Stimulated activated CD4-positive, alpha-beta T cell treated with anti-CD3 and anti-CD28 coated beads, Interleukin-2, amount 100 ng/mL, for 24 hours (primary cell): ENCODE results near the gene FAM53A.
"Not testable (repeated sequence)": the region's sequence is repeated elsewhere in the genome, so short reads cannot be mapped to it uniquely, and the experiment has no call there.

ENCODE experiments used
- DNase-seq, 2 donors: peaks; one replicate each; pipeline ENCODE4 v3.0.0-alpha.2; 2020

FAM53A gene

GRCh38 chr4:1658146-1658545 is 26.0 kb downstream of the FAM53A start:
- no peak for DNase-seq

- DNase-seq = no peak
Observed at GRCh38 chr4:1656986-1657385, 27.1 kb downstream of the FAM53A start.

- DNase-seq = no peak
Observed at GRCh38 chr4:1656132-1656531, 28.0 kb downstream of the FAM53A start.

GRCh38 chr4:1655676-1656075 is 28.4 kb downstream of the FAM53A start:
- DNase-seq = no peak

- DNase-seq = no peak
Observed at GRCh38 chr4:1655081-1655480, 29.0 kb downstream of the FAM53A start.

GRCh38 chr4:1654216-1654955 is 29.7 kb downstream of the FAM53A start:
- DNase-seq = no peak

- no peak for DNase-seq
Observed at GRCh38 chr4:1653776-1654175, 30.3 kb downstream of the FAM53A start.

GRCh38 chr4:1652088-1652487 is 32.0 kb downstream of the FAM53A start:
- no peak for DNase-seq

GRCh38 chr4:1651609-1652008 is 32.5 kb downstream of the FAM53A start:
- no peak for DNase-seq

- DNase-seq = no peak
Observed at GRCh38 chr4:1648962-1649361, 35.2 kb downstream of the FAM53A start.

- no peak for DNase-seq
Observed at GRCh38 chr4:1647432-1647831, 36.7 kb downstream of the FAM53A start.

- DNase-seq = no peak
Observed at GRCh38 chr4:1646690-1647089, 37.4 kb downstream of the FAM53A start.

- no peak for DNase-seq
Observed at GRCh38 chr4:1644891-1645657, 39.0 kb downstream of the FAM53A start.

GRCh38 chr4:1643971-1644735 is 40.0 kb downstream of the FAM53A start:
- no peak for DNase-seq

- DNase-seq = no peak
Observed at GRCh38 chr4:1642196-1642951, 41.7 kb downstream of the FAM53A start.

GRCh38 chr4:1641671-1642070 is 42.4 kb downstream of the FAM53A start:
- no peak for DNase-seq

- not testable (repeated sequence) for DNase-seq
Observed at GRCh38 chr4:1640716-1641503, 43.2 kb downstream of the FAM53A start.

- DNase-seq = no peak
Observed at GRCh38 chr4:1640190-1640589, 43.9 kb downstream of the FAM53A start.

- no peak for DNase-seq
Observed at GRCh38 chr4:1639299-1639868, 44.7 kb downstream of the FAM53A start.

- DNase-seq = no peak
Observed at GRCh38 chr4:1638873-1639272, 45.2 kb downstream of the FAM53A start.

GRCh38 chr4:1638272-1638598 is 45.9 kb downstream of the FAM53A start:
- no peak for DNase-seq
